AG04449 (cell line): Measurements from ENCODE around the gene SNTG2.
"Not testable (repeated sequence)": the region's sequence is repeated elsewhere in the genome, so short reads cannot be mapped to it uniquely, and the experiment has no call there.

Experiments used
- CTCF ChIA-PET: fragments of 350-600 bp; formaldehyde crosslinking; extraction: SDS; loops from one replicate; lab custom pipeline; 2021; ENCODE audit warnings: antibody characterized with exemption; lab: Yijun Ruan, JAX
- POLR2A ChIA-PET: fragments of 400-600, 350-600 bp; formaldehyde crosslinking; extraction: SDS; loops from one replicate; lab custom pipeline; 2020; ENCODE audit warnings: antibody characterized with exemption, inconsistent platforms; lab: Yijun Ruan, JAX
- DNase-seq: peaks from one replicate; pipeline ENCODE4 v3.0.0-alpha.2; 2010; ENCODE audit warnings: low read depth, low spot score
- H3K4me3 ChIP-seq: 2 replicates; pipeline ENCODE4 v1.5.1; 2011; ENCODE audit warnings: low read depth, mild to moderate bottlenecking, control low read depth, low read length
- TF ChIP-seq, protein P1 (sequence below): IDR thresholded peaks from one replicate; pipeline ENCODE4 v1.5.1; 2011; ENCODE audit warnings: mild to moderate bottlenecking, moderate library complexity, low read length, control low read depth, inconsistent platforms; ENCODE audit not compliant: insufficient read depth; ENCODE audit errors: missing control alignments

The SNTG2 gene

DNA sequence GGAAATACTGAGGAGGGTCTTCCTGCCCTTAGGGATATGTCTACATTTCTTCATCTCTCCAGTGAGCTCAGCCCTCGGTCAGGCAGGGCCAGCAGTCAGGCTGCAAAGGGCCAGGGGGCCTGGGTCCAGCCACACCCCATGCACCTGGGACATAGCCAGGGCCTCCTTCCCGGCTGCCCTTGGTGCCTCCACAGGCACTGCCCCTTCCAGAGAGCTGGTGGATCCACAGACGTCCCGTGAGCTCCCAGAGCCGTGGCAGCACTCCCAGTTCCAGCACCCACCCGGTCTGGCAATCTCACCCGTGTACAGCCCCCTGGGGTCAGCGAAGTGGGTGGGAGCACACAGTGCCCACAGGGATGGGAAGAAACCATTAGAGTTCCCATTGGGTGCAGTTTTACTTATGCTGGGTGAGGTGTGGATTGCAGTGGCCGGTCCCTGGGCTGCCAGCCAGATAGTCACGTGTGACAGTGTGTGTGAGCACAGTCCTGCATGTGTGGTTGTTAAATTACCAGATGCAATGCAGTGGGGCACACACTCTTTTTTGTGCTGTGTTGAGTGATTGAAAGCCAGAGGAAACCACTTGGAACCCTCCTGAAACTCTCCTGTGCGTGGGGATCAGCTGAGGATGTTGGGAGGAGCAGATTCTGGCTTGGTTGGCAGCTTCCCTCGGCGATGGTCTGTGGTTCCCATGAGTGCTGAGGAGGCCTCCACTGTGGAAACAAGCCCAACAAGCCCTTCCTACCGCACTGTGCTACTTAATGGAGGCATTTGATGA lies 131.0 kb downstream of the SNTG2 start:
- DNase-seq: no peak
- POLR2A ChIA-PET: no interaction called here
- CTCF ChIA-PET: interaction anchor here (1.1 to 1.2 kb wide), 2 partner anchors 12 to 469 kb away, joined by 3 read pairs; no protein-coding TSS in a partner anchor

DNA sequence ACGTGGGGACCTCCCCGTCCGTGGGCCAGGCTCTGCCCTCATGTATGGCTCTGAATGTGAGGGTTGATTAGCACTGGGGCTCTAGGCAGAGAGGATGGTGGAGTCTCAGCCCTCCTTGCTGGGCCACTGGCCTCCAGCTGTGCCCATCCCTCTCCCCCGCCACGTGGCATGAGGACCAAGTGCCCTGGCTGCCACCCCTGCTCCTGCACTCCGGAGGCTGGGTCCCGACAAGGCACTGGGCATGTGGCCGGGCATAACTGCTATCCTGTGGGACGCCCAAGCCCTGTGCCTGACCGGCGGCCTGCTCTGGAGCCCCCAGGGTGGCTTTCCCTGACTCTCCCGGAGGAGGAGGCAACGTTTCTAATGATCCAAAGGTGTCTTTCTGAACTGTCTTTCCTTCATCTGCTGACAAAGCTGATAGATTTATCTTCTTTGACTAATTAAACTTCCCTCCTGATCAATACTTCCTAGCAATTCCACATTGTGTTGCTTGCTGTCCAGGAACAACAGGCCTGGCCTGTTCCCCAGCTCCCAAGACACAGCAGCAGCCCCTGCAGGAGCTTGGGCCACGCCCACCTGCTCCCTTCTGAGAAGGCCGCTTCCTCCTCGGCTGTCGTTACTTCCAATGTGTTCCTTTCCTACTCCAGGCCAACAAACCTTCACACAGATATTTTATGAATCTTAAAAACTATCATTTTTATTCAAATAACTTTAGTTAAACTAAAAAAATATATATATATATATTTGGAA lies 132.0 kb downstream of the SNTG2 start:
- ChIA-PET CTCF (no interaction called here), POLR2A (no interaction called here)
- TF ChIP-seq, protein P1, sequence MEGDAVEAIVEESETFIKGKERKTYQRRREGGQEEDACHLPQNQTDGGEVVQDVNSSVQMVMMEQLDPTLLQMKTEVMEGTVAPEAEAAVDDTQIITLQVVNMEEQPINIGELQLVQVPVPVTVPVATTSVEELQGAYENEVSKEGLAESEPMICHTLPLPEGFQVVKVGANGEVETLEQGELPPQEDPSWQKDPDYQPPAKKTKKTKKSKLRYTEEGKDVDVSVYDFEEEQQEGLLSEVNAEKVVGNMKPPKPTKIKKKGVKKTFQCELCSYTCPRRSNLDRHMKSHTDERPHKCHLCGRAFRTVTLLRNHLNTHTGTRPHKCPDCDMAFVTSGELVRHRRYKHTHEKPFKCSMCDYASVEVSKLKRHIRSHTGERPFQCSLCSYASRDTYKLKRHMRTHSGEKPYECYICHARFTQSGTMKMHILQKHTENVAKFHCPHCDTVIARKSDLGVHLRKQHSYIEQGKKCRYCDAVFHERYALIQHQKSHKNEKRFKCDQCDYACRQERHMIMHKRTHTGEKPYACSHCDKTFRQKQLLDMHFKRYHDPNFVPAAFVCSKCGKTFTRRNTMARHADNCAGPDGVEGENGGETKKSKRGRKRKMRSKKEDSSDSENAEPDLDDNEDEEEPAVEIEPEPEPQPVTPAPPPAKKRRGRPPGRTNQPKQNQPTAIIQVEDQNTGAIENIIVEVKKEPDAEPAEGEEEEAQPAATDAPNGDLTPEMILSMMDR: no peak

More for the DNA sequence above, 131.0 kb downstream of the SNTG2 start:
- TF ChIP-seq, protein P1: no peak
- H3K4me3 ChIP-seq: no peak overlapping the region

DNA sequence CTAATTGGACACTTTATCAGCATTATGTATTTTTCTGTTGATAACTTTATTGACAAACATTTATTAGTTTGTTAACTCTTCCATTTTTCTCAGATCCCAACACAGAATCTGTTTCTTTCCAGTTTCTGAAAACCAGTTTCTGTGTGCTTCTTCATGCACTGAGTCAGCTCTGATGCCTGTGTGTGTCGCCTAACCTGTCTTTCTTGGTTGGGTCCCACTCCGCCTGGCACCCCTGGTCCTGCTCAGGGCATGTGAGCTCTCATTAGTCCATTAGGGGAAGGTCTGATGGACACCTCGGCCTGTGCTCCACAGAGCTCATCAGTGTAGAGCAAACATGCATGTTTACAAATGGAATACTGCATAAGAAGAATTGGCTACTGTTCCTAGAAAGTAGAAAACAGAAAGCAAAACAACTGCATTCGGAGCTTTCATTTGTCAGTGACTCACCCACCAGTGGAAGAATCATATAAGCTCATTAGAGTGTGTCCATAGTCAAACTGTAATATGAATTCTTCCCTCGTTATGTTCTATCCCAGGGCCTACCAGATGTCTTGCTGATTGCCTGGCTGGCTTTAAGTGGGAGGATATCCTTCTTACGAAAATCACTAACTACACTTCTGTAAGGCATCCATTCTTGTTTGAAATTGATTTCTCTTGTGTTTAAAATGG lies 137.7 kb downstream of the SNTG2 start:
- DNase-seq: no peak
- CTCF ChIA-PET: no interaction called here
- TF ChIP-seq, protein P1: no peak
- H3K4me3 ChIP-seq: no peak overlapping the region
- POLR2A ChIA-PET: no interaction called here

More for the DNA sequence above, 132.0 kb downstream of the SNTG2 start:
- no peak overlapping the region for H3K4me3 ChIP-seq
- no peak for DNase-seq

DNA sequence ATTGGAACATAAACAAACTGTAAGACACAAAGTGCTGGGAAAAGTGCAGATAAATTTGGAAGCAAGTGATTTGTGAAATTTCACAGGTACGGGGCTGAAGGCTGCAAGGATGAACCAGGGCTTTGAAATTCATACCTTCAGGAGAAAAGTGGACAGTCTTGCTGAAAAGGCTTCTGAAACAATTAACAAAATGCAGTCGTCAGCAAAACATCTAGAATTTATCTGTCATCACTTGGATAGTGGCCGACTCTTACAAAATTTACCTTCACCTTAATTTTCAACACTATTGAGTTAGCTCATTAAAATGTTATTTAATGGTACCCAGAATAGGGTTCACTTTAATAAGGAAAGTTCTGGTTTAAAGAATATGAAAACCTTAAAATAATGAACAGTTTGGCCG lies 138.3 kb downstream of the SNTG2 start:
- ChIA-PET POLR2A (no interaction called here), CTCF (no interaction called here)
- no peak overlapping the region for H3K4me3 ChIP-seq
- no peak for DNase-seq
- TF ChIP-seq, protein P1: no peak

DNA sequence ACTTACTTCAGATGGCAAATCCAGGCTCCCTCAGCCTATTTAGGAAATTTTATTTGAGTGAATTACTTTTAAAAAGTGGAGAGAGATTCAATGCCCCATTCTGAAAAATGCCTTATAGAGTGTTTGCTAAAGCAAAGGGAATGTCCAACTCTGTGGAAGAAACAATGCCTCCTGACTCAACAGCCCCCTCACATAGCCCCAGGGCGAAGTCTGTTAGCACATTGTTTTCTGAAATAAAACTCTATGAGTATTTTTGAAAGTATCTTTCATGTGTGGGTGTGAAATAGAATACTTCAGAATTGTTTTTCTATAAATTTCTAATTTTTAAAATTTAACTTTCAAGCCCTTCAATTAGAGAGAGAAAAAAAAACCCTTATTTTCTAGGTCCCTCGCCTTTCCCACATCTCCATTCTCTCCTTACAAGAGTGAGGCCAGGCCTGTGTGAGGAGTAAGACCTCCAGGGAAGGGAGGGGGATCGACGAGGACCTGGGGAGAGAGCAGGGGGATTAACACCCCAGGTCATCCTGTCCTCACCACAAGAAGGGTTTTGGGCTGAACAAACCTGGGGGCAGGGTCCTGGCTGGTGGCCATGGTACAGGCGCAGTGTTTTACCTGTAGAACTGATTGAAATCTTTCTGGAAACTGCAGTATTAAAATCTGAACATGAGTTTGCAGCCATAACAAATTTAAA lies 141.4 kb downstream of the SNTG2 start:
- no peak for DNase-seq
- TF ChIP-seq, protein P1: no peak
- CTCF ChIA-PET: no interaction called here

DNA sequence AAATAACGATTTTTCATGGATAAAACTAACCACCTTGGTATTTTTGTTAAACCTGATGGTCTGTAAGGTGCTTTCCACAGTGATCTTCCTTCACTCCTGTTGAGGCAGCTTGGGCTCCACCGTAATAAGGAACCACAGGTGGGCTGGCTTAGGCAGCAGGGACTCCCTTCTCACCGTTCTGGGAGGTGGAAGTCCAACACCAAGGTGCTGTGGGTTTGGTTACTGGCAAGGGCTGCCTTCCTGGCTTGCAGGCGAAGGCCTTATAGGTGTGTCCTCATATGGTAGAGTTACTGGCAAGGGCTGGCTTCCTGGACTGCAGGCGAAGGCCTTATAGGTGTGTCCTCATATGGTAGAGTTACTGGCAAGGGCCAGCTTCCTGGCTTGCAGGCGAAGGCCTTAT lies 143.0 kb downstream of the SNTG2 start:
- CTCF ChIA-PET, H3K4me3 ChIP-seq, POLR2A ChIA-PET, DNase-seq: not testable (repeated sequence)

More for the DNA sequence above, 141.4 kb downstream of the SNTG2 start:
- H3K4me3 ChIP-seq: no peak overlapping the region
- POLR2A ChIA-PET: no interaction called here
